Keratinocyte (primary cell): Measurements from ENCODE around the gene NOL11.

ENCODE experiments used
- CTCF ChIP-seq, 3 experiments: IDR thresholded peaks in 1 of 3; conservative IDR thresholded peaks in 1 of 3; optimal IDR thresholded peaks in 1 of 3; 2 replicates in 2 of 3; 3 replicates in 1 of 3; pipeline versions ENCODE3 to v1.5.1; 2011; ENCODE audit warnings: low read length in 3 of 3, mild to moderate bottlenecking in 3 of 3, moderate library complexity in 2 of 3, control low read depth in 1 of 3, inconsistent platforms in 1 of 3; ENCODE audit not compliant: insufficient read depth in 2 of 3; ENCODE audit errors: extremely low read depth in 1 of 3
- EZH2 ChIP-seq: IDR thresholded peaks from one replicate; pipeline ENCODE4 v1.6.1; 2012; ENCODE audit warnings: inconsistent platforms, mild to moderate bottlenecking, low read length, moderate library complexity

GRCh38 chr17:67689534-67690177 lies 28.1 kb upstream of the NOL11 start:
- peak in 2 of 3 experiments; percentile 62 to 68 for TF ChIP-seq CTCF (optimal IDR thresholded peaks at IDR 0.05 in 1 of 3, IDR thresholded peaks at IDR 0.05 in 1 of 3, conservative IDR thresholded peaks at IDR 0.05 in 1 of 3; ENCODE audit: extremely low read depth in 1 of 3, insufficient read depth in 2 of 3, low read length in 3 of 3)
- TF ChIP-seq EZH2: no peak
